Endothelial cell of umbilical vein (primary cell): ENCODE results near the gene RARRES2. TPM values are rescaled to one million over a fixed set of nuclear protein-coding genes. Genes with fewer than 3 reads are reported as not detected.

Source experiments
- BruUV-seq: library from RNA; stranded (reverse); fragments of 400-500 nt; replicated peaks from 2 replicates; lab custom pipeline; 2021; lab: Mats Ljungman, UMichigan
- CTCF ChIA-PET: fragments of 300-600, 350-600 bp; sonication (Branson Sonifier 250); formaldehyde crosslinking; loops from one replicate; lab custom pipeline; 2021; ENCODE audit warnings: antibody characterized with exemption, inconsistent platforms; lab: Charles Lee
- POLR2A ChIA-PET: fragments of 300-600, 350-600 bp; sonication (Branson Sonifier 250); formaldehyde crosslinking; loops from one replicate; lab custom pipeline; 2021; ENCODE audit warnings: antibody characterized with exemption, inconsistent platforms; lab: Charles Lee
- DNase-seq: peaks from one replicate; pipeline ENCODE4 v3.0.0-alpha.2; 2011; ENCODE audit warnings: low read depth, low spot score
- FAIRE-seq: peaks from 2 replicates; lab custom pipeline; 2011; peaks lifted over from hg19 to GRCh38; lab: Jason Lieb, UNC
- H2AFZ ChIP-seq: 2 replicates; pipeline ENCODE4 v1.6.0; 2012; ENCODE audit warnings: low read depth, low read length, control low read depth, inconsistent platforms
- H3K27ac ChIP-seq: 2 replicates; pipeline ENCODE4 v1.5.1; 2011; ENCODE audit warnings: low read depth, mild to moderate bottlenecking, control low read depth, low read length, moderate library complexity; ENCODE audit not compliant: insufficient read depth
- H3K27me3 ChIP-seq, 2 experiments: 2 replicates each; pipeline versions ENCODE4 v1.6.0 to v1.6.1; 2011; ENCODE audit warnings: low read length in 2 of 2, mixed read lengths in 1 of 2; ENCODE audit not compliant: control insufficient read depth in 2 of 2, insufficient read depth in 2 of 2
- H3K36me3 ChIP-seq, 2 experiments: 2 replicates in 1 of 2; 3 replicates in 1 of 2; pipeline ENCODE4 v1.5.1; 2011; ENCODE audit warnings: low read length in 2 of 2, mild to moderate bottlenecking in 1 of 2, moderate library complexity in 1 of 2; ENCODE audit not compliant: control insufficient read depth in 2 of 2, insufficient read depth in 2 of 2; ENCODE audit errors: extremely low read depth in 1 of 2
- H3K4me1 ChIP-seq: 3 replicates; pipeline ENCODE4 v1.5.1; 2011; ENCODE audit warnings: mild to moderate bottlenecking, low read length; ENCODE audit not compliant: control insufficient read depth, insufficient read depth; ENCODE audit errors: extremely low read depth
- H3K4me2 ChIP-seq: 2 replicates; pipeline ENCODE4 v1.6.1; 2011; ENCODE audit warnings: low read length, control low read depth, mixed read lengths; ENCODE audit not compliant: insufficient read depth
- H3K4me3 ChIP-seq, 3 experiments: fragments of 200-600 bp in 1 of 3; sonication (generic), shearing (Covaris generic) in 1 of 3; replicated peaks in 1 of 3; 2 replicates each; pipeline ENCODE4 v1.5.1; 2011 to 2016; ENCODE audit warnings: control low read depth in 3 of 3, low read length in 3 of 3, mild to moderate bottlenecking in 2 of 3, inconsistent platforms in 1 of 3, low read depth in 1 of 3, moderate library complexity in 1 of 3; ENCODE audit not compliant: insufficient read depth in 1 of 3
- H3K79me2 ChIP-seq: 2 replicates; pipeline ENCODE4 v1.6.0; 2012; ENCODE audit warnings: low read length, inconsistent platforms; ENCODE audit not compliant: control insufficient read depth, insufficient read depth
- H3K9ac ChIP-seq: replicated peaks from 2 replicates; pipeline ENCODE3; 2011; ENCODE audit warnings: low read length, control low read depth; ENCODE audit not compliant: insufficient read depth; ENCODE audit errors: extremely low read depth
- H3K9me1 ChIP-seq: replicated peaks from 3 replicates; pipeline ENCODE4 v1.6.0; 2011; ENCODE audit warnings: mild to moderate bottlenecking, low read length; ENCODE audit not compliant: control insufficient read depth, insufficient read depth; ENCODE audit errors: extremely low read depth
- H3K9me3 ChIP-seq: replicated peaks from 2 replicates; pipeline ENCODE4 v1.5.1; 2012; ENCODE audit warnings: low read length, inconsistent platforms; ENCODE audit not compliant: control insufficient read depth, insufficient read depth
- H4K20me1 ChIP-seq: replicated peaks from 2 replicates; pipeline ENCODE3; 2011; ENCODE audit warnings: mild to moderate bottlenecking, low read length; ENCODE audit not compliant: control insufficient read depth, insufficient read depth; ENCODE audit errors: extremely low read depth
- CTCF ChIP-seq, 2 donors: IDR thresholded peaks; 1 replicate in 1 of 2; 2 replicates in 1 of 2; pipeline ENCODE4 v1.5.1; 2011; ENCODE audit warnings: low read length in 2 of 2, mild to moderate bottlenecking in 2 of 2, moderate library complexity in 2 of 2, control low read depth in 1 of 2, inconsistent platforms in 1 of 2, low read depth in 1 of 2; ENCODE audit not compliant: insufficient read depth in 1 of 2; ENCODE audit errors: extremely low read depth in 1 of 2
- EZH2 ChIP-seq: IDR thresholded peaks from 2 replicates; pipeline ENCODE4 v1.6.1; 2012; ENCODE audit warnings: borderline replicate concordance, low read depth, mild to moderate bottlenecking, moderate library complexity, low read length, inconsistent platforms; ENCODE audit not compliant: severe bottlenecking
- FOS ChIP-seq: IDR thresholded peaks from 2 replicates; pipeline ENCODE4 v1.6.1; 2011; ENCODE audit warnings: mild to moderate bottlenecking, low read length, moderate library complexity, borderline replicate concordance; ENCODE audit not compliant: insufficient read depth
- GATA2 ChIP-seq: IDR thresholded peaks from 2 replicates; pipeline ENCODE4 v1.7.0; 2011; ENCODE audit warnings: low read depth, mild to moderate bottlenecking, moderate library complexity, mixed read lengths, low read length; ENCODE audit not compliant: insufficient read length, insufficient read depth
- JUN ChIP-seq: IDR thresholded peaks from 2 replicates; pipeline ENCODE4 v1.6.1; 2011; ENCODE audit warnings: borderline replicate concordance, low read depth; ENCODE audit not compliant: insufficient read length, insufficient read depth
- MAX ChIP-seq: IDR thresholded peaks from 2 replicates; pipeline ENCODE4 v1.6.1; 2011; ENCODE audit not compliant: insufficient read depth, insufficient read length
- MYC ChIP-seq: IDR thresholded peaks from one replicate; pipeline ENCODE4 v1.6.1; 2011; ENCODE audit warnings: mild to moderate bottlenecking, low read depth, low read length
- POLR2A ChIP-seq: IDR thresholded peaks from 2 replicates; pipeline ENCODE4 v1.6.1; 2012; ENCODE audit warnings: low read depth, mild to moderate bottlenecking, control low read depth, low read length
- POLR2AphosphoS5 ChIP-seq: IDR thresholded peaks from 2 replicates; pipeline ENCODE4 v1.6.1; 2012; ENCODE audit warnings: low read depth, mild to moderate bottlenecking, control low read depth, low read length, moderate library complexity; ENCODE audit not compliant: insufficient read depth
- dilution Hi-C: fragments of 300-500 bp; cut with MboI; formaldehyde crosslinking; loops from one replicate; pipeline ENCODE4 v1.15.0; 2019; ENCODE audit warnings: low sequenced_read_pairs; ENCODE audit not compliant: extremely low pct_ligation_motif_present
- intact Hi-C: fragments of 100-400 bp; cut with micrococcal nuclease; formaldehyde crosslinking; loops from one replicate; pipeline ENCODE4 v1.10.0; 2022
- polyA plus RNA-seq, 4 experiments: library from polyadenylated mRNA; depleted of rRNA in 3 of 4; stranded (reverse) in 3 of 4; unstranded in 1 of 4; fragments of >200 nt; gene quantifications; 2 replicates each; pipeline versions ENCODE4 v1.2.1 to v1.2.3, GENCODE V29; 2011 to 2012; ENCODE audit warnings: missing spikeins in 1 of 4
- total RNA-seq: library from RNA; stranded (reverse); gene quantifications from 2 replicates; pipeline ENCODE4 v1.2.3, GENCODE V29; 2021

Gene RARRES2
- total and polyA plus RNA-seq, 2 donors (not counting 3 experiments of a cell fraction or from before 2014, with no cell fraction given) = not detected

GRCh38 chr7:150358988-150359621, 17.7 kb upstream of the RARRES2 start:
- Histone ChIP-seq H3K4me2 (no peak overlapping the region), H3K4me3 (no peak overlapping the region), H3K9me3 (no peaks in the 10 kb centered on the region), H4K20me1 (no peaks in the 10 kb centered on the region), H3K27me3 (no peaks in the 10 kb centered on the region), H3K9me1 (no peaks in the 10 kb centered on the region), H2AFZ (no peak overlapping the region), H3K4me1 (peaks cover 8% of the 10 kb centered on the region), H3K79me2 (no peaks in the 10 kb centered on the region), H3K36me3 (no peaks in the 10 kb centered on the region), H3K9ac (no peak overlapping the region), H3K27ac (no peak overlapping the region)
- POLR2A ChIA-PET = no interaction called here
- intact Hi-C loops = loop anchor here (5.0 kb wide), 1 partner anchor 72 kb away; no protein-coding TSS in a partner anchor
- no peak for TF ChIP-seq FOS
- BruUV-seq = no TSS peak
- no peak for FAIRE-seq
- CTCF ChIA-PET = interaction anchor here (1.0 to 1.9 kb wide), 2 partner anchors 62 to 90 kb away, joined by 4 to 6 read pairs; no protein-coding TSS in a partner anchor
- no peak for DNase-seq
- dilution Hi-C loops = no loop called here

GRCh38 chr7:150358433-150358832, 17.0 kb upstream of the RARRES2 start:
- Histone ChIP-seq H3K4me3 (no peak overlapping the region), H3K9ac (no peak overlapping the region), H3K79me2 (no peaks in the 10 kb centered on the region), H3K9me3 (no peaks in the 10 kb centered on the region), H2AFZ (no peak overlapping the region), H4K20me1 (no peaks in the 10 kb centered on the region), H3K4me2 (no peak overlapping the region), H3K27ac (no peak overlapping the region), H3K27me3 (no peaks in the 10 kb centered on the region), H3K36me3 (no peaks in the 10 kb centered on the region), H3K4me1 (peaks cover 1% of the 10 kb centered on the region), H3K9me1 (no peaks in the 10 kb centered on the region)
- no TSS peak for BruUV-seq
- CTCF ChIA-PET = interaction anchor here (1.0 to 1.9 kb wide), 4 partner anchors 11 to 90 kb away, joined by 3 to 6 read pairs (median 4); no protein-coding TSS in a partner anchor
- dilution Hi-C loops = no loop called here
- no peak for TF ChIP-seq MYC
- TF ChIP-seq JUN = no peak
- no peak for TF ChIP-seq POLR2AphosphoS5
- TF ChIP-seq CTCF (IDR thresholded peaks at IDR 0.05; ENCODE audit: extremely low read depth in 1 of 2, insufficient read depth in 1 of 2, low read depth in 1 of 2, low read length in 2 of 2) = no peak
- no peak for TF ChIP-seq POLR2A
- no peak for TF ChIP-seq EZH2
- no peak for TF ChIP-seq GATA2
- TF ChIP-seq FOS = no peak
- no peak for TF ChIP-seq MAX
- intact Hi-C loops = loop anchor here (5.0 kb wide), 1 partner anchor 71 kb away; no protein-coding TSS in a partner anchor
- DNase-seq (no peak), FAIRE-seq (no peak)
- POLR2A ChIA-PET = no interaction called here
